ENCODE data around the gene DAD1. TPM values are rescaled to one million over a fixed set of nuclear protein-coding genes. Genes with fewer than 3 reads are reported as not detected.
A peak's percentile ranks its signal among the peaks of the same experiment; 100 is the strongest.

DAD1 gene
- total RNA-seq, 1 donor = 369 TPM

- peak; percentile 24 for DNase-seq (ENCODE audit: low read depth)
- no peak for TF ChIP-seq CTCF (IDR thresholded peaks at IDR 0.05; ENCODE audit: insufficient read depth, low read depth, low read length)
- H3K4me3 ChIP-seq (ENCODE audit: low read depth, low read length) = no peak overlapping the region
Observed at GRCh38 chr14:22549981-22550673, 38.9 kb downstream of the DAD1 start.

GRCh38 chr14:22549324-22549962, 39.6 kb downstream of the DAD1 start:
- H3K4me3 ChIP-seq (ENCODE audit: low read depth, low read length) = no peak overlapping the region
- no peak for DNase-seq (ENCODE audit: low read depth)
- TF ChIP-seq CTCF (IDR thresholded peaks at IDR 0.05; ENCODE audit: insufficient read depth, low read depth, low read length) = no peak

- DNase-seq (ENCODE audit: low read depth) = no peak
- no peak for TF ChIP-seq CTCF (IDR thresholded peaks at IDR 0.05; ENCODE audit: insufficient read depth, low read depth, low read length)
- no peak overlapping the region for H3K4me3 ChIP-seq (ENCODE audit: low read depth, low read length)
Observed at GRCh38 chr14:22547948-22548750, 40.9 kb downstream of the DAD1 start.

- H3K4me3 ChIP-seq (ENCODE audit: low read depth, low read length) = no peak overlapping the region
- DNase-seq (ENCODE audit: low read depth) = peak; percentile 48
- TF ChIP-seq CTCF (IDR thresholded peaks at IDR 0.05; ENCODE audit: insufficient read depth, low read depth, low read length) = no peak
Observed at GRCh38 chr14:22547313-22547947, 41.6 kb downstream of the DAD1 start.

GRCh38 chr14:22546722-22547071, 42.3 kb downstream of the DAD1 start:
- no peak for TF ChIP-seq CTCF (IDR thresholded peaks at IDR 0.05; ENCODE audit: insufficient read depth, low read depth, low read length)
- DNase-seq (ENCODE audit: low read depth) = no peak

GRCh38 chr14:22545842-22546721, 42.9 kb downstream of the DAD1 start:
- H3K4me3 ChIP-seq (ENCODE audit: low read depth, low read length) = no peak overlapping the region
- DNase-seq (ENCODE audit: low read depth) = peak; percentile 83
- TF ChIP-seq CTCF (IDR thresholded peaks at IDR 0.05; ENCODE audit: insufficient read depth, low read depth, low read length) = no peak

More at GRCh38 chr14:22546722-22547071, 42.3 kb downstream of the DAD1 start:
- no peak overlapping the region for H3K4me3 ChIP-seq (ENCODE audit: low read depth, low read length)

Measured in fibroblast of villous mesenchyme (primary cell).